GM12878 (cell line): ENCODE results near the gene NFAM1.

Experiments used
- CBX3 ChIP-seq: fragments of 200-600 bp; sonication (generic); IDR thresholded peaks from 2 replicates; pipeline ENCODE4 v1.6.1; 2016; ENCODE audit warnings: low read depth, borderline replicate concordance
- EP300 ChIP-seq, 2 experiments: fragments of 150-350 bp in 1 of 2; IDR thresholded peaks; 2 replicates each; pipeline ENCODE4 v1.6.1; 2011 to 2012; ENCODE audit warnings: low read depth in 2 of 2, low read length in 2 of 2, borderline replicate concordance in 1 of 2, improper control_type of control experiment in 1 of 2, inconsistent platforms in 1 of 2; ENCODE audit not compliant: control insufficient read depth in 1 of 2
- ESRRA ChIP-seq: IDR thresholded peaks from 2 replicates; pipeline ENCODE4 v1.6.1; 2012; ENCODE audit warnings: mild to moderate bottlenecking, low read length, improper control_type of control experiment
- IKZF2 ChIP-seq, 2 experiments: fragments of 450-650 bp; IDR thresholded peaks; 2 replicates each; pipeline ENCODE4 v1.6.1; 2017; ENCODE audit warnings: mild to moderate bottlenecking in 2 of 2, moderate library complexity in 2 of 2
- MXI1 ChIP-seq: fragments of 150-350 bp; IDR thresholded peaks from 2 replicates; pipeline ENCODE4 v1.6.1; 2011; ENCODE audit warnings: low read depth, mild to moderate bottlenecking, inconsistent platforms, low read length, improper control_type of control experiment
- RCOR1 ChIP-seq: conservative IDR thresholded peaks from 2 replicates; pipeline ENCODE4 v1.6.1; 2012; ENCODE audit warnings: low read depth, low read length, improper control_type of control experiment
- SIN3A ChIP-seq: IDR thresholded peaks from 2 replicates; pipeline ENCODE4 v1.6.1; 2012; ENCODE audit warnings: low read depth, low read length, improper control_type of control experiment
- TARDBP ChIP-seq: IDR thresholded peaks from 2 replicates; pipeline ENCODE4 v1.6.1; 2016; ENCODE audit warnings: borderline replicate concordance
- YY1 ChIP-seq: IDR thresholded peaks from 2 replicates; pipeline ENCODE4 v1.6.1; 2011; ENCODE audit warnings: low read depth, mild to moderate bottlenecking, low read length
- ZNF24 ChIP-seq: fragments of 450-650 bp; IDR thresholded peaks from 2 replicates; pipeline ENCODE4 v1.6.1; 2017; ENCODE audit warnings: antibody characterized with exemption, mild to moderate bottlenecking
- TF ChIP-seq, protein P1 (sequence below), 3 experiments: IDR thresholded peaks in 2 of 3; conservative IDR thresholded peaks in 1 of 3; 2 replicates each; pipeline ENCODE4 v1.5.1; 2011; ENCODE audit warnings: low read depth in 3 of 3, low read length in 3 of 3, mild to moderate bottlenecking in 3 of 3, control low read depth in 2 of 3, moderate library complexity in 2 of 3, inconsistent platforms in 1 of 3, mixed read lengths in 1 of 3; ENCODE audit not compliant: control insufficient read depth in 2 of 3, insufficient read depth in 1 of 3; ENCODE audit errors: extremely low read depth in 1 of 3
- TF ChIP-seq, protein P2 (sequence below): IDR thresholded peaks from 2 replicates; pipeline ENCODE4 v1.6.1; 2011; ENCODE audit warnings: mild to moderate bottlenecking, low read depth, low read length, moderate library complexity; ENCODE audit not compliant: insufficient replicate concordance
- TF ChIP-seq, protein P3 (sequence below): fragments of 450-650 bp; formaldehyde crosslinking; IDR thresholded peaks from 2 replicates; pipeline ENCODE4 v1.4.0; 2020; ENCODE audit warnings: mild to moderate bottlenecking, moderate library complexity

DNA sequence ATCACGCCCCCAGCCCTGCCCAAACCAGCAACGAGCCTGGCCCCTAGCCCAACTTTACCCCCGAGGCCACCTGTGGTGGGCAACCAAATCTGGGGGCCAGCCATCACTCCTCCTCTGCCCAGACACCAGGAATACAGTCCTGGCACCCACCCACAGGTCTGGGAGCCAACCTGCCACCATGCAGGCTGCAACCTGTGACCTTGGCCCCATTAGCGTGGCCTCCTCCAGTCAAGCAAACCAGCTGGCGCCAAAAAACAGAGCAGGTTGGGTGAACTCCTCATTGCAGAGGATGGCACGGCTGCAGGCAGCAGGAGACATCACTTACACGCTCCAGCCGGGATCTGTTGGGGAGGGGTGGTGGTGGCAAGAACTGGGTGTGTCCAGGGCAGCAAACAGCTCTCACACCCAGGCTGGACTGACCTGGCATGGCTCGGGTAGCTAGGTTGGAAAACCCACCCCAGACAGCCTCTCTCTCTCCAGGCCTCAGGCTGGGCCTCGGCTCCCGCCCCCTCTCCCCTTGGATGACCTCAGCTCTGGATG, 96.3 kb downstream of the NFAM1 start:
- TF ChIP-seq, protein P1, sequence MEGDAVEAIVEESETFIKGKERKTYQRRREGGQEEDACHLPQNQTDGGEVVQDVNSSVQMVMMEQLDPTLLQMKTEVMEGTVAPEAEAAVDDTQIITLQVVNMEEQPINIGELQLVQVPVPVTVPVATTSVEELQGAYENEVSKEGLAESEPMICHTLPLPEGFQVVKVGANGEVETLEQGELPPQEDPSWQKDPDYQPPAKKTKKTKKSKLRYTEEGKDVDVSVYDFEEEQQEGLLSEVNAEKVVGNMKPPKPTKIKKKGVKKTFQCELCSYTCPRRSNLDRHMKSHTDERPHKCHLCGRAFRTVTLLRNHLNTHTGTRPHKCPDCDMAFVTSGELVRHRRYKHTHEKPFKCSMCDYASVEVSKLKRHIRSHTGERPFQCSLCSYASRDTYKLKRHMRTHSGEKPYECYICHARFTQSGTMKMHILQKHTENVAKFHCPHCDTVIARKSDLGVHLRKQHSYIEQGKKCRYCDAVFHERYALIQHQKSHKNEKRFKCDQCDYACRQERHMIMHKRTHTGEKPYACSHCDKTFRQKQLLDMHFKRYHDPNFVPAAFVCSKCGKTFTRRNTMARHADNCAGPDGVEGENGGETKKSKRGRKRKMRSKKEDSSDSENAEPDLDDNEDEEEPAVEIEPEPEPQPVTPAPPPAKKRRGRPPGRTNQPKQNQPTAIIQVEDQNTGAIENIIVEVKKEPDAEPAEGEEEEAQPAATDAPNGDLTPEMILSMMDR (IDR thresholded peaks at IDR 0.05 in 2 of 3, conservative IDR thresholded peaks at IDR 0.05 in 1 of 3; ENCODE audit: control insufficient read depth in 2 of 3, extremely low read depth in 1 of 3, insufficient read depth in 1 of 3, low read depth in 3 of 3, low read length in 3 of 3), result no peak
- no peak for TF ChIP-seq IKZF2 (IDR thresholded peaks at IDR 0.05)
- no peak for TF ChIP-seq TARDBP
- TF ChIP-seq EP300 (IDR thresholded peaks at IDR 0.05; ENCODE audit: borderline replicate concordance in 1 of 2, control insufficient read depth in 1 of 2, low read depth in 2 of 2, low read length in 2 of 2), result no peak
- no peak for TF ChIP-seq SIN3A
- TF ChIP-seq ZNF24, result no peak
- TF ChIP-seq YY1, result no peak
- no peak for TF ChIP-seq CBX3
- TF ChIP-seq, protein P2, sequence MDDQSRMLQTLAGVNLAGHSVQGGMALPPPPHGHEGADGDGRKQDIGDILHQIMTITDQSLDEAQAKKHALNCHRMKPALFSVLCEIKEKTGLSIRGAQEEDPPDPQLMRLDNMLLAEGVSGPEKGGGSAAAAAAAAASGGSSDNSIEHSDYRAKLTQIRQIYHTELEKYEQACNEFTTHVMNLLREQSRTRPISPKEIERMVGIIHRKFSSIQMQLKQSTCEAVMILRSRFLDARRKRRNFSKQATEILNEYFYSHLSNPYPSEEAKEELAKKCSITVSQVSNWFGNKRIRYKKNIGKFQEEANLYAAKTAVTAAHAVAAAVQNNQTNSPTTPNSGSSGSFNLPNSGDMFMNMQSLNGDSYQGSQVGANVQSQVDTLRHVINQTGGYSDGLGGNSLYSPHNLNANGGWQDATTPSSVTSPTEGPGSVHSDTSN, result no peak
- TF ChIP-seq MXI1, result no peak
- TF ChIP-seq, protein P3, sequence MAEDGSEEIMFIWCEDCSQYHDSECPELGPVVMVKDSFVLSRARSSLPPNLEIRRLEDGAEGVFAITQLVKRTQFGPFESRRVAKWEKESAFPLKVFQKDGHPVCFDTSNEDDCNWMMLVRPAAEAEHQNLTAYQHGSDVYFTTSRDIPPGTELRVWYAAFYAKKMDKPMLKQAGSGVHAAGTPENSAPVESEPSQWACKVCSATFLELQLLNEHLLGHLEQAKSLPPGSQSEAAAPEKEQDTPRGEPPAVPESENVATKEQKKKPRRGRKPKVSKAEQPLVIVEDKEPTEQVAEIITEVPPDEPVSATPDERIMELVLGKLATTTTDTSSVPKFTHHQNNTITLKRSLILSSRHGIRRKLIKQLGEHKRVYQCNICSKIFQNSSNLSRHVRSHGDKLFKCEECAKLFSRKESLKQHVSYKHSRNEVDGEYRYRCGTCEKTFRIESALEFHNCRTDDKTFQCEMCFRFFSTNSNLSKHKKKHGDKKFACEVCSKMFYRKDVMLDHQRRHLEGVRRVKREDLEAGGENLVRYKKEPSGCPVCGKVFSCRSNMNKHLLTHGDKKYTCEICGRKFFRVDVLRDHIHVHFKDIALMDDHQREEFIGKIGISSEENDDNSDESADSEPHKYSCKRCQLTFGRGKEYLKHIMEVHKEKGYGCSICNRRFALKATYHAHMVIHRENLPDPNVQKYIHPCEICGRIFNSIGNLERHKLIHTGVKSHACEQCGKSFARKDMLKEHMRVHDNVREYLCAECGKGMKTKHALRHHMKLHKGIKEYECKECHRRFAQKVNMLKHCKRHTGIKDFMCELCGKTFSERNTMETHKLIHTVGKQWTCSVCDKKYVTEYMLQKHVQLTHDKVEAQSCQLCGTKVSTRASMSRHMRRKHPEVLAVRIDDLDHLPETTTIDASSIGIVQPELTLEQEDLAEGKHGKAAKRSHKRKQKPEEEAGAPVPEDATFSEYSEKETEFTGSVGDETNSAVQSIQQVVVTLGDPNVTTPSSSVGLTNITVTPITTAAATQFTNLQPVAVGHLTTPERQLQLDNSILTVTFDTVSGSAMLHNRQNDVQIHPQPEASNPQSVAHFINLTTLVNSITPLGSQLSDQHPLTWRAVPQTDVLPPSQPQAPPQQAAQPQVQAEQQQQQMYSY (CRISPR knock-in tag), result no peak
- no peak for TF ChIP-seq RCOR1
- TF ChIP-seq ESRRA, result no peak
